HG02588 (cell line): ENCODE results near the gene LAMC1.
"Not testable (repeated sequence)": the region's sequence is repeated elsewhere in the genome, so short reads cannot be mapped to it uniquely, and the experiment has no call there.

Source experiments
- ATAC-seq: cut with Tn5 transposase; IDR thresholded peaks from one replicate; pipeline ENCODE4 v1.9.1; 2021; ENCODE audit warnings: mild to moderate bottlenecking, moderate library complexity; ENCODE audit not compliant: unreplicated experiment

Gene LAMC1

DNA sequence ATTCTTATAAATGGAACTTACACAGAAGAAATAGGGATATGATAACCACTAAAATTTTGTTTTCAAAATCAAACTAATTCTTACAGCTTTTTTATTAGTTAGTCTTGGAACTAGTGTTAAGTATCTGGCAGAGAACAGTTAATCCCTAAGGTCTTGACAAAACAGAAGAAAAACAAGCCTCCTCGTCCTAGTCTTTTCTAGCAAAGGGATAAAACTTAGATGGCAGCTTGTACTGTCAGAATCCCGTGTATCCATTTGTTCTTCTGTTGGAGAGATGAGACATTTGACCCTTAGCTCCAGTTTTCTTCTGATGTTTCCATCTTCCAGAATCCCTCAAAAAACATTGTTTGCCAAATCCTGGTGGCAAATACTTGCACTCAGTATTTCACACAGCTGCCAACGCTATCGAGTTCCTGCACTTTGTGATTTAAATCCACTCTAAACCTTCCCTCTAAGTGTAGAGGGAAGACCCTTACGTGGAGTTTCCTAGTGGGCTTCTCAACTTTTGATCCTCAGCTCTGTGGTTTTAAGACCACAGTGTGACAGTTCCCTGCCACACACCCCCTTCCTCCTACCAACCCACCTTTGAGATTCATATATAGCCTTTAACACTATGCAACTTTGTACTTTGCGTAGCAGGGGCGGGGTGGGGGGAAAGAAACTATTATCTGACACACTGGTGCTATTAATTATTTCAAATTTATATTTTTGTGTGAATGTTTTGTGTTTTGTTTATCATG is 120.5 kb downstream of the LAMC1 start:
- no peak for ATAC-seq

DNA sequence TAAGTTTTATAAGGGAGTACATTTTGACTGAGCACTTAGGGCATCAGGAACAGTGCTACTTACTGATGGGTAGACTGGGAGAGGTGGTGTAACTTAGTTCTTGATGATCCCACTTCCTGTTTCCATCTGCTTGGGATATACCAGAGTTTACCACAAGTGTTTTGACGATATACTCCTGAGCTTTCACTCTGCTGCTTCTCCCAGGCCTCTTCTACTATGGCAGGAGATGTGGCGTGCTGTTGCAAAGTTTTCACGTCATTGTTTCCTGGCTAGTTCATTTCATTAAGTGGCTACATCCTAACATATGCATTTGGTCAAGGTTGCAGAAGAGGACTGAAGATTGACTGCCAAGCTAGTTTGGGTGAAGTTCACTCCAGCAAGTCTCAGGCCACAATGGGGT is 121.5 kb downstream of the LAMC1 start:
- no peak for ATAC-seq

DNA sequence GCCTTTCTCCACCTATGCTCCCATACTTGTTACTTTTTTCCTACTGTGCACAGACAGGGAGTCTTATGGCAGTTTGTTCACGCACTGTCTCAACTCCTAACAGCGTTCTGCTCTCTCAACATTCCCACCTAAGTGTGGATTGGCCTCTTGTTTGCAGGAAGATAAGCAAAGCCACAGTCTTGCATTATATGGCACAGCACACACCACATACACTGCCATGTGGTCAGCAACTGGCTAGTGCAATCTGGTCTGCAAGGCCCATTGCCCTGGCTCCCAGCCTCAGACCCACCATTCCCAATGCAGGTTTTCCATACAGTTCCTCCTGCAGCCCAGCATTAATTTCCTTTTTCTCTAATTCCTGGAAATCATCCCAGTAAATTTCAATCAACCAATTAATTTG is 124.5 kb downstream of the LAMC1 start:
- no peak for ATAC-seq

DNA sequence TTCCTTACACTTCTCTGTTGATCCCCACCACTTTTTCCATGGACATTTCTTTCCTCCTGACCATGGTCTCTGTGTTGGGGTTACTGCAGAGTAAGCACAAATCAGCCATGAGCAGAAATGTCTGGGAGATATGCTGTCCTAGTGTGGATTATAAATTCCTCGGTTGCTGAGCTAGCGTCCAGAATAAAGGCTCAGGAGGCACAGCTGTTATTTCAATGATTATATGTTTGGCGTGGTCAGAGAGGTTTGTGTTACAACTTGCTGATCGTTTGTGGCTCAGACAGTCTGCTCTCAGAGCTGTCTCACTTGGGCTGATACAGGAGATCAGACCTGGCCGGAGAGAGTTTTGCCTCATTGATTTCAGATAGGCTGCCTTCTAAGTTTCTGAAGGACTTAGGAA is 125.4 kb downstream of the LAMC1 start:
- no peak for ATAC-seq

GRCh38 chr1:183149273-183149672 is 126.1 kb downstream of the LAMC1 start:
- no peak for ATAC-seq

DNA sequence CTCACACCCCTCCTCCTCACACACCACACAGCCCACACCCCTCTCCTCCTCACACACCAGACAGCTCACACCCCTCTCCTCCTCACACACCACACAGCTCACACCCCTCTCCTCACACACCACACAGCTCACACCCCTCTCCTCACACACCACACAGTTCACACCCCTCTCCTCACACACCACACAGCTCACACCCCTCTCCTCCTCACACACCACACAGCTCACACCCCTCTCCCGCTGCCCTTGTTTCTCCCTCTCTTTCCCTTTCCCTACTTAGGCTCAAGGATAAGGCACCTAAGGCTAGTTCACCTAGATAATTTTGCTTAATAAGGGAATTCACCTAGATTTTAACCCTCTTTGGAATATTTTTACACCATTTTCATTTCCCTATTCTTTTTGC is 126.8 kb downstream of the LAMC1 start:
- ATAC-seq, result not testable (repeated sequence)

DNA sequence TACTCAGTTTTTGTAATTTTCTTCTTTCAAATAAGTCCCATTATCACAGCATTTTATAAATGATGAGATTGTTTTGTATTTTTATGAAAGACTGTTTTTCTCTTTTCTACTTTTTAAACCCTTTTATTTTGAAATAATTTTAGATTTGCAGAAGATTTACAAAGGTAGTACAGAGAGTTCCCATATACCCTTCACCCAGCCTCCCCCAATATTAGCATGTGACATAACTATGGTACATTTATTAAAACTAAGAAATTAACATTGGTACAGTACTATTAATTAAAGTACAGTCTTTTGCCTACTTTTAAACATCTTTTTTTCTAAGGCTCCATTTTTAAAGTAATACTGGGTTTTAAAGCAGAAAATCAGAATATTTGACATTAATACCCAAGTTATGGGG is 127.2 kb downstream of the LAMC1 start:
- ATAC-seq, result no peak

GRCh38 chr1:183152180-183152579 is 129.0 kb downstream of the LAMC1 start:
- ATAC-seq, result no peak

GRCh38 chr1:183155939-183156338 is 132.7 kb downstream of the LAMC1 start:
- no peak for ATAC-seq

GRCh38 chr1:183159960-183160359 is 136.7 kb downstream of the LAMC1 start:
- ATAC-seq, result no peak

GRCh38 chr1:183161391-183161790 is 138.2 kb downstream of the LAMC1 start:
- no peak for ATAC-seq

DNA sequence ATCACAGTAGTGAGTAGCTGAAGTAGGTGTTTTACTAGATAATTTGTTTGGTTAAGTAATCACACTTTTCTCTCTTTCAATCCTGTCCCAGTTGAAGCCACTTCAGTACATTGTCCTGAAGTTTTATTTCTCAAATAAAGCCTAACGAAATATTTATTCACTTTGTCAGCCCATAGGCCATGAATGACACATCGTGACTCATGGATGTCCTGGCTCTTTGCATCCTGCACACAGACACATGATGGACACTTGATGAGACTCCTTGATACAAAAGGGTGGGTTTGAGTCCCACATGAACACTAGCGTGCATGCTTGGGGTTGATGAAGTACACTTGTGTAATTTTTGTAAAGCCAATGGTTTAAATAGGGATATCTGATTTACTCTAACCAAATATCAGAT is 140.1 kb downstream of the LAMC1 start:
- no peak for ATAC-seq

- ATAC-seq, result no peak
Observed at GRCh38 chr1:183164340-183164739, 141.1 kb downstream of the LAMC1 start.

GRCh38 chr1:183164963-183165362 is 141.7 kb downstream of the LAMC1 start:
- no peak for ATAC-seq

DNA sequence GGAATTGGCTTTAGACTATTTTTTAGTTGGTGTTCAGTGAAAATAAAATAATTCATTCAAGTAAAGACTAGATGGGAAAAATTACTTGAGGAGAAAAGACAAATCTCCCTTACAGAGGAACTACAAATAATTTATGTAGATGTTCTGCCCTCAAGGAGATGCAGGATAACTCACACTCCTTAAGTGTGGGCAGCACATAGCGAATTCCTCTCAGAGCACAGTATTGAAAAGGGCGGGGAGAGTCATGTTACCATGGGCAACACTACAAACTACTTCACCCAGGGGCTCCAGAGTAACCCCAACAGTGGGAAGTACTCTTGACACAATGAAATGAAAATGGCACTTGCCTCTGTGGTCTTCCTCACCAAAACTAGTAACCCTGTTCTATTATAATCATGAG is 142.2 kb downstream of the LAMC1 start:
- no peak for ATAC-seq

DNA sequence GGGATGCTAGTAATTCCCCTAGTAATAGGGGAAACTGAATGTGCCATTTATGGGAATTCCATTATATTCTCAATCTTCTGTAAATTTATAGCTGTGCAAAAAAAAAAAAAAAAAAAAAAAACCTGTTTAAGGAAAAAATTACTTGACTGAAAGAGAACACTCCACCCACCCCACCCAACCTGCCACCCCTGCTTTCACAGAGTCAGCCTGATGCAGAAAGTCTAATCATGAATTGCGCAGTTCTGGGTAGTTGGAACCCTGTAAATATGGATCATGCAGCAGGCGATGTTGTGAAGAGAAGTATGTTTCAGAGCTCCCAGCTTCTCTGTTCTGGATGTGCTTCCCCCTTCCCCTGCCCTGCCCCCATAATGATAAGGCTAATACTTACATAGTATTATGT is 143.2 kb downstream of the LAMC1 start:
- ATAC-seq, result no peak

DNA sequence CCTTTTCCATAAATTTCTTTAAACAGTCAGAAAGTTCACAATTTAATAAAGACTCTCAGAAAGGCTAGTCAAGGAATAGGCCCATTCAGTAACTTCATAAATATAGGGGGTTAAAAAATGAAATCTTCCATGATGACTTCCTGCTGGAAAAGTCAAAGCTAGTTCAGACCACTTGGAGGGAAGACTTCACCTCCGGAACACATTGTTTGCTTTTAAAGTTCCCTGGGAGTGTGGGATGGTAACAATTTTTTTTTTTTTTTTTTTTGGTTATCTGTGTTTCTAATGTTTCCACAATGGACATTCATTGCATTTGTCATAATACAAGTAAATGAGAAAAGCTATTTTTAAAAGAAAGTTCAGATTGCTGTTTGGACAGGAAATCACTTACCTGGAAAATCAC is 144.5 kb downstream of the LAMC1 start:
- ATAC-seq, result no peak

DNA sequence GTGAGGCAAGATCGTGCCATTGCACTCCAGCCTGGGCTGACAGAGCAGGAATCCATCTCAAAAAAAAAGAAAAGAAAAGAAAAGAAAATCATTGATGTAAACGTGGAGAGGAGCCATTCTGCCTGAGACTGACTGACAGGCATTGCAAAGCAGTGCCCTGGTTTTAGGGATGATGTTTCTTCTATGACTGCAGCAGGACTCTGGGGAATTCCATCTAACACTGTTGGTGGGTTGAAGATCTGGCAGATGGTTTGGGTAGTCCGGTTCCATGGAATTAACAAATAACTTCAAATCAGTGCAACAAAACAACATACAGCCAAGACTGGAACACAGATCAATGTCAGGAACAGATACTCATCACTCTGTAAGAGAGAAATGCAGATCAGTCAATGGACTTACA is 145.1 kb downstream of the LAMC1 start:
- no peak for ATAC-seq

DNA sequence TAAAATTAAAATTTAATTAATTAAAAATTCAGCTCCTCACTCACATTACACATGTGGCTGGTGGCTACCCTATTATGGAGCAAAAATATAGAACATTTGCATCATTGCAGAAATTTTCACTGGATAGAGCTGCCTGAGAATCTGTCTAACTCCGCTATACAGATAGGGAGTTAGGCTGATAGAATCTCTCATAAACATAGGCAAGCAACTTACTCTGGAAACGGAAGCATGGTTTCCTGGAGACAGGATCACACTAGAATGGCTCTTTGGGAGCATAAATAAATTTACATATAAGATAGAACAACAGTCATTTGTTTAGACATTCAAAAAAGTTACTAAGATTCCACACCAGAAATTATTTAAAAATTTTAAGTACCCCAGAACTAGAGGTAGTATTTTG is 150.6 kb downstream of the LAMC1 start:
- ATAC-seq, result no peak

- ATAC-seq, result no peak
Observed at GRCh38 chr1:183175631-183176030, 152.4 kb downstream of the LAMC1 start.

GRCh38 chr1:183178545-183178944 is 155.3 kb downstream of the LAMC1 start:
- ATAC-seq, result no peak

DNA sequence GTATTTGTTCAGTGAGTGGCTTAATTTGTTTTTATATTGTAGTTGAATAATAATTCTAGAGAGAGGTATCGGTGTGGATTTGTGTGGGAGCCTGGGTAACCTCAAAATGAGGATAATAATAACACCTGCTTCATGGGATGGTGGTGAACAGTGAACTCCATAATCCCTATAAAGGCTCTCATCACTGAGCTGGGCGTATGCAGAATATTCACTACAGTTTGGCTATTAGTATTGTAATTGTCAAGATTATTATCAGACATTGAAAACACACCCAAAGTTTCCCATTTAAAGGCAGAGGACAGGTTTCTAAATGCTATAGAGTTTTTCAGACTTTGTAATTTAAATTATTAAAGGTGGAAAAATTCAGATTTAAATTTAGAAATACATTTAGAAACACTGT is 155.8 kb downstream of the LAMC1 start:
- ATAC-seq, result no peak

DNA sequence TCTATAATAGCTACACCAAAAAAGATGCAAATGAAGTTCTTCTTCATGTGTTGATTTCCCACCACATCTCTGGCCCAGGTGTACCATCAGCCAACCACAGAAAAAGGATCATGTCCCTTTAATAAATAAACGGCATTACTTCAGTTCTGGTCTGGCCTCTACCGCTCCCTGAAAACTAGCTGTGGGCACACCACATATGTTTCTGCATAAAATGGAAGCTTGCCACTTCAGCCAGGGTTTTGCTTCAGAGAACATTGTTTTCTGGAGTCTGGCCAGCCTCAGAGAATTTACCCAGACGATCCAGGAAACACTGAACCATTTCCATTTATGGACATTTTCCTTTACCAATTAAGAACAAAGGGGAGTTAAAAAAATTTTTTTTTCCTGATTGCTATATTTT is 157.0 kb downstream of the LAMC1 start:
- no peak for ATAC-seq
